ENCODE results near the gene BRIP1.

The BRIP1 gene

GRCh38 chr17:61795546-61795945 is 67.8 kb downstream of the BRIP1 start:
- no peak for TF ChIP-seq TEAD4 (IDR thresholded peaks at IDR 0.05)
- no peak for TF ChIP-seq CREB1 (IDR thresholded peaks at IDR 0.05; ENCODE audit: low read depth)
- TF ChIP-seq EP300 (IDR thresholded peaks at IDR 0.05; ENCODE audit: borderline replicate concordance) = no peak
- TF ChIP-seq REST (IDR thresholded peaks at IDR 0.05; ENCODE audit: low read depth) = no peak
- TF ChIP-seq YY1 (IDR thresholded peaks at IDR 0.05; ENCODE audit: low read depth) = no peak
- no peak for TF ChIP-seq TCF12 (IDR thresholded peaks at IDR 0.05; ENCODE audit: low read depth)
- TF ChIP-seq ZBTB7A (IDR thresholded peaks at IDR 0.05; ENCODE audit: low read depth) = no peak
- TF ChIP-seq EGR1 (IDR thresholded peaks at IDR 0.05) = no peak
- no peak for TF ChIP-seq USF1 (IDR thresholded peaks at IDR 0.05)
- no peak for TF ChIP-seq FOXM1 (IDR thresholded peaks at IDR 0.05; ENCODE audit: borderline replicate concordance, low read depth)
- no peak for TF ChIP-seq MAX (IDR thresholded peaks at IDR 0.05)
- no peak for TF ChIP-seq RAD21 (IDR thresholded peaks at IDR 0.05; ENCODE audit: low read depth)
- TF ChIP-seq NFIC (IDR thresholded peaks at IDR 0.05) = no peak

GRCh38 chr17:61794792-61795191 is 68.5 kb downstream of the BRIP1 start:
- TF ChIP-seq MAX (IDR thresholded peaks at IDR 0.05) (no peak), TAF1 (IDR thresholded peaks at IDR 0.05; ENCODE audit: low read depth) (no peak), TEAD4 (IDR thresholded peaks at IDR 0.05) (no peak), YY1 (IDR thresholded peaks at IDR 0.05; ENCODE audit: low read depth) (no peak), EGR1 (IDR thresholded peaks at IDR 0.05) (no peak), EP300 (IDR thresholded peaks at IDR 0.05; ENCODE audit: borderline replicate concordance) (no peak), CREB1 (IDR thresholded peaks at IDR 0.05; ENCODE audit: low read depth) (no peak), USF1 (IDR thresholded peaks at IDR 0.05) (no peak), TCF12 (IDR thresholded peaks at IDR 0.05; ENCODE audit: low read depth) (no peak), FOXM1 (IDR thresholded peaks at IDR 0.05; ENCODE audit: borderline replicate concordance, low read depth) (no peak), NFIC (IDR thresholded peaks at IDR 0.05) (no peak), REST (IDR thresholded peaks at IDR 0.05; ENCODE audit: low read depth) (no peak), CEBPB (IDR thresholded peaks at IDR 0.05) (no peak), ZBTB7A (IDR thresholded peaks at IDR 0.05; ENCODE audit: low read depth) (no peak), RAD21 (IDR thresholded peaks at IDR 0.05; ENCODE audit: low read depth) (no peak)

- TF ChIP-seq EGR1 (IDR thresholded peaks at IDR 0.05) (no peak), ZBTB7A (IDR thresholded peaks at IDR 0.05; ENCODE audit: low read depth) (no peak), TAF1 (IDR thresholded peaks at IDR 0.05; ENCODE audit: low read depth) (no peak), REST (IDR thresholded peaks at IDR 0.05; ENCODE audit: low read depth) (no peak), RAD21 (IDR thresholded peaks at IDR 0.05; ENCODE audit: low read depth) (no peak), TCF12 (IDR thresholded peaks at IDR 0.05; ENCODE audit: low read depth) (no peak), CREB1 (IDR thresholded peaks at IDR 0.05; ENCODE audit: low read depth) (no peak), MAX (IDR thresholded peaks at IDR 0.05) (no peak), TEAD4 (IDR thresholded peaks at IDR 0.05) (no peak), NFIC (IDR thresholded peaks at IDR 0.05) (no peak), USF1 (IDR thresholded peaks at IDR 0.05) (no peak), EP300 (IDR thresholded peaks at IDR 0.05; ENCODE audit: borderline replicate concordance) (no peak), FOXM1 (IDR thresholded peaks at IDR 0.05; ENCODE audit: borderline replicate concordance, low read depth) (no peak), YY1 (IDR thresholded peaks at IDR 0.05; ENCODE audit: low read depth) (no peak), CEBPB (IDR thresholded peaks at IDR 0.05) (no peak)
Measured at GRCh38 chr17:61794242-61794641, 69.1 kb downstream of the BRIP1 start.

GRCh38 chr17:61793565-61793964 is 69.8 kb downstream of the BRIP1 start:
- no peak for TF ChIP-seq TEAD4 (IDR thresholded peaks at IDR 0.05)
- no peak for TF ChIP-seq EGR1 (IDR thresholded peaks at IDR 0.05)
- no peak for TF ChIP-seq RAD21 (IDR thresholded peaks at IDR 0.05; ENCODE audit: low read depth)
- no peak for TF ChIP-seq CREB1 (IDR thresholded peaks at IDR 0.05; ENCODE audit: low read depth)
- no peak for TF ChIP-seq MAX (IDR thresholded peaks at IDR 0.05)
- TF ChIP-seq NFIC (IDR thresholded peaks at IDR 0.05) = no peak
